Breast epithelium (tissue), 4 donors: ENCODE results near the gene PDE4A. TPM values are rescaled to one million over a fixed set of nuclear protein-coding genes. Genes with fewer than 3 reads are reported as not detected.
"Not testable (repeated sequence)": the region's sequence is repeated elsewhere in the genome, so short reads cannot be mapped to it uniquely, and the experiment has no call there.

Experiments used
- DNase-seq, 2 donors: peaks; one replicate each; pipeline ENCODE4 v3.0.0-alpha.2; 2019; ENCODE audit warnings: low spot score in 2 of 2
- H3K27ac ChIP-seq, 2 donors: fragments of 200-600 bp; sonication (generic) in 1 of 2; one replicate each; pipeline ENCODE4 v1.5.1; 2016 to 2019; ENCODE audit warnings: mild to moderate bottlenecking in 1 of 2
- H3K27me3 ChIP-seq, 2 donors: fragments of 200-600 bp; sonication (generic) in 1 of 2; one replicate each; pipeline versions ENCODE4 v1.5.1 to v1.6.0; 2017 to 2019; ENCODE audit warnings: control low read depth in 1 of 2, mild to moderate bottlenecking in 1 of 2
- H3K36me3 ChIP-seq: fragments of 200-600 bp; one replicate; pipeline ENCODE4 v1.5.1; 2019
- H3K4me1 ChIP-seq, 2 donors: fragments of 200-600 bp; sonication (generic); one replicate each; pipeline ENCODE4 v1.5.1; 2016 to 2019; ENCODE audit warnings: control low read depth in 1 of 2
- H3K4me3 ChIP-seq, 3 donors: fragments of 200-600 bp; sonication (generic); 1 replicate in 2 of 3; 2 replicates in 1 of 3; pipeline ENCODE4 v1.5.1; 2016 to 2019; ENCODE audit warnings: mild to moderate bottlenecking in 3 of 3, moderate library complexity in 2 of 3
- H3K9me3 ChIP-seq, 2 donors: fragments of 200-600 bp; sonication (generic) in 1 of 2; one replicate each; pipeline ENCODE4 v1.5.1; 2016 to 2019; ENCODE audit warnings: control low read depth in 1 of 2
- POLR2A ChIP-seq: fragments of 450-650 bp; IDR thresholded peaks from one replicate; pipeline ENCODE4 v1.6.1; 2016; ENCODE audit warnings: antibody characterized with exemption, mild to moderate bottlenecking, moderate library complexity
- POLR2AphosphoS5 ChIP-seq, 3 donors: sonication (generic); formaldehyde crosslinking; IDR thresholded peaks; one replicate each; pipeline ENCODE4 v1.6.1; 2017; ENCODE audit warnings: antibody characterized with exemption in 3 of 3
- intact Hi-C: fragments of 100-400 bp; cut with DNase I; formaldehyde crosslinking; loops from one replicate; pipeline ENCODE4 v1.15.1; 2023; ENCODE audit warnings: low total_unique reads
- total RNA-seq, 3 donors: library from RNA; depleted of rRNA; stranded (reverse); fragments of >200 nt; gene quantifications; one replicate each; pipeline ENCODE4 v1.1.0, GENCODE V29; 2016
- TF ChIP-seq, protein P1 (sequence below), 3 donors: fragments of 450-650 bp; IDR thresholded peaks; one replicate each; pipeline ENCODE4 v1.5.1; 2016 to 2017; ENCODE audit warnings: antibody characterized with exemption in 3 of 3, mild to moderate bottlenecking in 3 of 3, moderate library complexity in 3 of 3

Gene PDE4A
- total RNA-seq, 3 donors from 2014 or later = 5.6 to 20.3 (median 12.1) TPM

DNA sequence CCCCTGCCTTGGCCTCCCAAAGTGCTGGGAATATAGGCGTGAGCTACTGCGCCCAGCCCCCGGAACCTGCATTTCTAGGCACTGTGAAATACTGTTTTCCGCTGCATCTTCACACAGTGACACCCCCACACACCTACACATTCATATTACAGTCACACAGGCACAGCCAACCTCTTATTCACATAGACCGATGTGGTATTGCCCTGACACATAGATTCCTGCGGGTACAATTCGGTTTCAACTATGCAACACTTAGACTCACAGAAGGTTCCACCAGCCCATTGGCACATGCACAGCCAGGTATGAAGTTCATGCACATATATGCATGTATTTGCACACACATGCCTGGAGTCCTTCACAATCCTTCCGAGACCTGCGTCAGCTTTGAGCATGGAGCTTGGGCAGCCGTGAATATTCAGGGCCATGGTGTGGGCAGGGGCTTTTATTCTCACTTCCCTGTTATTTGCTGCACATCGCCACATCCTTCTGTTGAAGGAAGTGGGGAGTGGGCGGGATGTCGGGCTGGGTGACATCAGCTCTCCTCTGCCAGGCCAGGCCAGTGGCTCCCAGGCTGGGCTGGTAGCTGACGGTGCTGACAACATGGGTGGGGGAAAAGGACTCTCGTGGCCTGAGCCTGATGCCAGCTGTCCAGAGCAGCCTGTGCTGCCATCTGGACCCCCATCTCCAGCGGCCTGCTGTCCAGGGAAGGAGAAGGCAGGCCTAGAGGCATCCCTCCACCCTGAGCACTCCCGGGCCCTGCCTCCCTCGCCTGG is 11.6 kb upstream of the PDE4A start:
- Histone ChIP-seq H3K9me3 (no peaks in the 10 kb centered on the region), H3K4me3 (no peak overlapping the region), H3K27ac (no peak overlapping the region), H3K4me1 (peaks cover 5 to 9% of the 10 kb centered on the region in 2 donors), H3K27me3 (peaks cover 4 to 16% of the 10 kb centered on the region in 2 donors), H3K36me3 (no peaks in the 10 kb centered on the region)
- intact Hi-C loops = no loop called here
- TF ChIP-seq POLR2AphosphoS5 (IDR thresholded peaks at IDR 0.05) (no peak), POLR2A (no peak)
- TF ChIP-seq, protein P1, sequence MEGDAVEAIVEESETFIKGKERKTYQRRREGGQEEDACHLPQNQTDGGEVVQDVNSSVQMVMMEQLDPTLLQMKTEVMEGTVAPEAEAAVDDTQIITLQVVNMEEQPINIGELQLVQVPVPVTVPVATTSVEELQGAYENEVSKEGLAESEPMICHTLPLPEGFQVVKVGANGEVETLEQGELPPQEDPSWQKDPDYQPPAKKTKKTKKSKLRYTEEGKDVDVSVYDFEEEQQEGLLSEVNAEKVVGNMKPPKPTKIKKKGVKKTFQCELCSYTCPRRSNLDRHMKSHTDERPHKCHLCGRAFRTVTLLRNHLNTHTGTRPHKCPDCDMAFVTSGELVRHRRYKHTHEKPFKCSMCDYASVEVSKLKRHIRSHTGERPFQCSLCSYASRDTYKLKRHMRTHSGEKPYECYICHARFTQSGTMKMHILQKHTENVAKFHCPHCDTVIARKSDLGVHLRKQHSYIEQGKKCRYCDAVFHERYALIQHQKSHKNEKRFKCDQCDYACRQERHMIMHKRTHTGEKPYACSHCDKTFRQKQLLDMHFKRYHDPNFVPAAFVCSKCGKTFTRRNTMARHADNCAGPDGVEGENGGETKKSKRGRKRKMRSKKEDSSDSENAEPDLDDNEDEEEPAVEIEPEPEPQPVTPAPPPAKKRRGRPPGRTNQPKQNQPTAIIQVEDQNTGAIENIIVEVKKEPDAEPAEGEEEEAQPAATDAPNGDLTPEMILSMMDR (IDR thresholded peaks at IDR 0.05) = no peak
- no peak for DNase-seq

DNA sequence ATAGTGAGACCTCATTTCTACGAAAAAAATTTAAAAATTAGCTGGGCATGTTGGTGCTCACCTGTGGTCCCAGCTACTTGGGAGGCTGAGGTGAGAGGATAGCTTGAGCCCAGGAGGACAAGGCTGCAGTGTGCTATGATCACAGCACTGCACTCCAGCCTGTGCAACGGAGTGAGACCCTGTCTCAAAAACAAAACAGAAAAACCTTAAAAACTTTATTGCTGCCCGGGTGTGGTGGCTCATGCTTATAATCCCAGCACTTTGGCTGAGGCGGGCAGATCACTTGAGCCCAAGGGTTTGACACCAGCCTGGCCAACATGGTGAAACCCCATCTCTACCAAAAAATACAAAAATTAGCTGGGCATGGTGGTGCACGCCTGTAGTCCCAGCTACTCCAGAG is 9.1 kb upstream of the PDE4A start:
- H3K9me3 ChIP-seq, DNase-seq, H3K27ac ChIP-seq, H3K27me3 ChIP-seq, H3K4me3 ChIP-seq, intact Hi-C loops, H3K36me3 ChIP-seq, H3K4me1 ChIP-seq: not testable (repeated sequence)

DNA sequence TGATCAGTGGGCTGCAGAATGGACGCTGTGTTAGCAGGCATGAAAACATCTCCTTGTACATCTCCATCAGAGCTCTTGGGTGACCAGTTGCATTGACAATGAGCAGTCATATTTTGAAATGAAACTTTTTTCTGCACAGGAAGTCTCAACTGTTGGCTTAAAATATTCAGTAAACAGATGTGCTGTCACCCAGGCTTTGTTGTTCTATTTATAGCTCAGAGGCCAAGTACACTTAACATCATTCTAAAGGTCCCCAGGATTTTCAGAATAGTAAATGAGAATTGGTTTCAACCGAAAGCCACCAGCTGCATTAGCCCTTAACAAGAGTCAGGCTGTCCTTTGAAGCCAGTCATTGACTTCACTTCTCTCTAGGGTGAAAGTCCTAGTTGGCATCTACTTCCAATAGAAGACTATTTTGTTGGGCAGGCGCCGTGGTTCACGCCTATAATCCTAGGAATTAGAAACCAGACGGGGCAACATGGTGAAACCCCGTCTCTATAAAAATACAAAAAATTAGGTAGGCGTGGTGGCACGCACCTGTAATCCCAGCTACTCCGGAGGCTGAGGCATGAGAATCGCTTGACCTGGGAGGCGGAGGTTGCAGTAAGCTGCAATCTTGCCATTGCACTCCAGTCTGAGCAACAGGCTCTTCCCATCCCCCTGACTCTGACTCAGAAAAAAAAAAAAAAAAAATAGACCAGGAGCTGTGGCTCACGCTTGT is 7.9 kb upstream of the PDE4A start:
- DNase-seq = no peak
- intact Hi-C loops = no loop called here
- no peaks in the 10 kb centered on the region for H3K36me3 ChIP-seq
- no peaks in the 10 kb centered on the region for H3K9me3 ChIP-seq
- TF ChIP-seq POLR2A (no peak), POLR2AphosphoS5 (IDR thresholded peaks at IDR 0.05) (no peak)
- TF ChIP-seq, protein P1 (IDR thresholded peaks at IDR 0.05) = no peak
- no peak overlapping the region for H3K27ac ChIP-seq
- no peak overlapping the region for H3K4me3 ChIP-seq
- no peaks in the 10 kb centered on the region for H3K4me1 ChIP-seq
- H3K27me3 ChIP-seq = peaks cover 2 to 7% of the 10 kb centered on the region in 2 donors

DNA sequence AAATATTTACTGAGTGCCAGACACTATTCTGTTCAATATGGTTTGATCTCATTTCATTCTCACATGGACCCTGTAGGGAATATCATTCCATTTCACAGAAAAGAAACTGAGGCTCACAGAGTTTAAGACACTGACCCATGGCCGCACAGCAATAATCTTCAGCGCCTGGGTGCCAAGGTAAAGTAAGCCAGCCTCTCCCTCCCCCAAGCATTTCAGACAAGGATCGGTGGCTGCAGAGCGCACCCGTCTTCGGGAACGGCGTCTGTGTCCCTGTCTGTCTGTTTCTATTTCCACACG is 4.3 kb upstream of the PDE4A start:
- Histone ChIP-seq H3K27ac (no peak overlapping the region), H3K9me3 (no peaks in the 10 kb centered on the region), H3K4me3 (peak overlapping the region; percentile 24 to 69 (median 48))

DNA sequence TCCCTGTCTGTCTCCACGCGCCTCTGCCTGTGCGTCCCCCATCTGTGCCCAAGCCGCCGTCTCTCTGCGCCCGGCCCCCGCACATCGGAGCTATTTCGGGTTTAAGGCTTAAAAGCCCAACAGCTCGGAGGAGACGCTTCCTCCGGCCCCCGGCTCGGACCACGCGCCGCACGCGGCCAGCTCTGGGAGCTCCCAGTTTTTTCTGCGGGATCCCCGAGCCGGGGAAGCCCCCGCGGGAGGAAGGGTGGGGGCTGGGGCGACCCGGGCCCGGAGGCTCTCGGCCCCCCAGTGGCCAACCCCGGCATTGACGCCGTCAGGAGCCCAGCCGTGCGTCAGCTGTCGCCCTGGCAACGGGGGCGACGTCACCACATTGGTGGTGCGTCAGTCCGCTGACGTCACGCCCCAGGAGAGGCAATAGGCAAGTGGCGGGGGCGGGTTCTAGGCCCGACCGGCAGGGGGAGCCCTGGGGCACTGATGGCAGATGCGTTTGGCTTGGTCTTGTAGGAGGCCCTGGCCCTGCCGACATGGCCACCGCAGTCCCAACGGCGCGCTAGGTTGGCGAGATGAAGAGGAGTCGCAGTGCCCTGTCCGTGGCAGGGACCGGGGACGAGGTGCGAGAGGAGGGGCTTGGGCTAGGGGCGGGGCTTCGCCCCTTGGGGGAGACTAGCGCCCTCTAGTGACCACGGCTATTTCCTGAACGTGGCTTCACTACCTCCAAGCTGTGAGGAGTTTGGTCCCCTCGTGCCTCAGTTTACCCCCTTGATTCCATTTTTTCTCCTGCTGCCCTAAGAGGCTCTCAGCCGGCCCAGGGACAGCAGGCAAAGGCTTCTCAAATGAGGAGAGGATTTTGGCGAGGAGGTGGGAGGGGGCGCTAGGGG is 3.7 kb upstream of the PDE4A start:
- H3K4me3 ChIP-seq = peak overlapping the region; percentile 24 to 69 (median 48)
- DNase-seq = peak; percentile 69 to 74
- TF ChIP-seq POLR2A (no peak), POLR2AphosphoS5 (IDR thresholded peaks at IDR 0.05) (peak in 1 of 3 donors; percentile 23)
- TF ChIP-seq, protein P1 (IDR thresholded peaks at IDR 0.05) = peak; percentile 58 to 82 (median 75)
- no peaks in the 10 kb centered on the region for H3K9me3 ChIP-seq
- H3K27ac ChIP-seq = peak overlapping the region in 1 of 2 donors; percentile 16
- intact Hi-C loops = loop anchor here (5.0 kb wide), 1 partner anchor 1869 kb away; no protein-coding TSS in a partner anchor
- no peaks in the 10 kb centered on the region for H3K36me3 ChIP-seq
- peaks cover 8 to 14% of the 10 kb centered on the region in 2 donors for H3K4me1 ChIP-seq
- peaks cover 21 to 48% of the 10 kb centered on the region in 2 donors for H3K27me3 ChIP-seq

More for the DNA sequence above, 4.3 kb upstream of the PDE4A start:
- intact Hi-C loops = loop anchor here (5.0 kb wide), 1 partner anchor 1869 kb away; no protein-coding TSS in a partner anchor
- Histone ChIP-seq H3K36me3 (no peaks in the 10 kb centered on the region), H3K27me3 (peaks cover 20 to 42% of the 10 kb centered on the region in 2 donors), H3K4me1 (peaks cover 8 to 14% of the 10 kb centered on the region in 2 donors)
- TF ChIP-seq, protein P1 (IDR thresholded peaks at IDR 0.05) = no peak
- TF ChIP-seq POLR2A (no peak), POLR2AphosphoS5 (IDR thresholded peaks at IDR 0.05) (no peak)
- no peak for DNase-seq
